GM12878 (cell line): ENCODE measurements around the gene MED13. TPM values are rescaled to one million over a fixed set of nuclear protein-coding genes. Genes with fewer than 3 reads are reported as not detected.

Source experiments
- ATAC-seq: fragments of 200-7000 bp; cut with Tn5 transposase; 3 replicates; pipeline ENCODE4 v1.9.1; 2020; ENCODE audit warnings: mild to moderate bottlenecking, moderate library complexity
- BruUV-seq: library from RNA; stranded (reverse); fragments of 400-500 nt; replicated peaks from 2 replicates; lab custom pipeline; 2021; lab: Mats Ljungman, UMichigan
- CTCF ChIA-PET: fragments of 300-600 bp; sonication (Branson Sonifier 250); formaldehyde crosslinking; extraction: SDS; loops from one replicate; lab custom pipeline; 2021; ENCODE audit warnings: inconsistent platforms; lab: Yijun Ruan, JAX
- POLR2A ChIA-PET: fragments of 350-600 bp; formaldehyde crosslinking; extraction: SDS; loops from one replicate; lab custom pipeline; 2021; ENCODE audit warnings: inconsistent platforms; lab: Charles Lee
- RAD21 ChIA-PET: fragments of 300-600 bp; sonication (Branson Sonifier 250); formaldehyde crosslinking; loops from one replicate; lab custom pipeline; 2023; ENCODE audit warnings: antibody characterized with exemption; ENCODE audit not compliant: unreplicated experiment; lab: Charles Lee
- SMC1A ChIA-PET: fragments of 300-600 bp; sonication (Branson Sonifier 250); formaldehyde crosslinking; loops from one replicate; lab custom pipeline; 2023; ENCODE audit not compliant: unreplicated experiment, uncharacterized antibody; lab: Charles Lee
- DNase-seq: peaks from one replicate; pipeline ENCODE4 v3.0.0-alpha.2; 2011; ENCODE audit warnings: low read depth, low spot score
- FAIRE-seq: peaks from 3 replicates; lab custom pipeline; 2011; peaks lifted over from hg19 to GRCh38; lab: Jason Lieb, UNC
- H2AFZ ChIP-seq: 2 replicates; pipeline ENCODE4 v1.6.0; 2011; ENCODE audit warnings: low read depth, low read length, control low read depth; ENCODE audit not compliant: control insufficient read depth
- H3K27ac ChIP-seq: 2 replicates; pipeline ENCODE4 v1.5.1; 2011; ENCODE audit warnings: control low read depth; ENCODE audit not compliant: control insufficient read depth, insufficient read depth
- H3K27me3 ChIP-seq, 2 experiments: replicated peaks in 1 of 2; 2 replicates each; pipeline versions ENCODE4 v1.6.0 to v1.6.1; 2011; ENCODE audit warnings: low read length in 1 of 2; ENCODE audit not compliant: control insufficient read depth in 2 of 2, insufficient read depth in 2 of 2
- H3K36me3 ChIP-seq, 2 experiments: 2 replicates each; pipeline ENCODE4 v1.5.1; 2011; ENCODE audit warnings: low read length in 1 of 2; ENCODE audit not compliant: control insufficient read depth in 2 of 2, insufficient read depth in 2 of 2
- H3K4me1 ChIP-seq: 2 replicates; pipeline ENCODE4 v1.6.1; 2011; ENCODE audit warnings: mild to moderate bottlenecking, low read length, moderate library complexity, mixed read lengths; ENCODE audit not compliant: control insufficient read depth, insufficient read depth
- H3K4me2 ChIP-seq: 2 replicates; pipeline ENCODE4 v1.6.0; 2011; ENCODE audit warnings: control low read depth; ENCODE audit not compliant: control insufficient read depth, insufficient read depth
- H3K4me3 ChIP-seq: fragments of 200-600 bp; sonication (generic); 2 replicates; pipeline ENCODE4 v1.5.1; 2016
- H3K79me2 ChIP-seq: 2 replicates; pipeline ENCODE4 v1.6.0; 2011; ENCODE audit warnings: low read length; ENCODE audit not compliant: control insufficient read depth, insufficient read depth
- H3K9ac ChIP-seq: 2 replicates; pipeline ENCODE4 v1.8.0; 2011; ENCODE audit warnings: low read length, control low read depth, mixed read lengths; ENCODE audit not compliant: control insufficient read depth, insufficient read depth
- H3K9me3 ChIP-seq: replicated peaks from 3 replicates; pipeline ENCODE4 v1.5.1; 2011; ENCODE audit warnings: mild to moderate bottlenecking, low read length; ENCODE audit not compliant: control insufficient read depth, insufficient read depth
- H4K20me1 ChIP-seq: 2 replicates; pipeline ENCODE4 v1.6.0; 2011; ENCODE audit not compliant: control insufficient read depth, insufficient read depth
- ETV6 ChIP-seq, 2 experiments: fragments of 450-650 bp in 1 of 2; IDR thresholded peaks in 1 of 2; conservative IDR thresholded peaks in 1 of 2; 2 replicates each; pipeline ENCODE4 v1.6.1; 2014; ENCODE audit warnings: antibody characterized with exemption in 1 of 2, borderline replicate concordance in 1 of 2, low read depth in 1 of 2, mild to moderate bottlenecking in 1 of 2, moderate library complexity in 1 of 2
- HSF1 ChIP-seq: fragments of 150-350 bp; IDR thresholded peaks from 2 replicates; pipeline ENCODE4 v1.6.1; 2014; ENCODE audit warnings: mild to moderate bottlenecking, low read depth, low read length
- KAT2A ChIP-seq: conservative IDR thresholded peaks from 2 replicates; pipeline ENCODE4 v1.6.1; 2011; ENCODE audit warnings: low read depth, low read length; ENCODE audit not compliant: control insufficient read depth
- NFIC ChIP-seq: IDR thresholded peaks from 2 replicates; pipeline ENCODE4 v1.6.1; 2012; ENCODE audit warnings: low read depth, mild to moderate bottlenecking, inconsistent platforms, low read length, moderate library complexity
- NFXL1 ChIP-seq: fragments of 450-650 bp; IDR thresholded peaks from 2 replicates; pipeline ENCODE4 v1.6.1; 2017; ENCODE audit warnings: antibody characterized with exemption, mild to moderate bottlenecking, borderline replicate concordance
- NRF1 ChIP-seq: conservative IDR thresholded peaks from 2 replicates; pipeline ENCODE4 v1.6.1; 2011; ENCODE audit warnings: mild to moderate bottlenecking, low read depth, low read length, improper control_type of control experiment
- SP1 ChIP-seq: IDR thresholded peaks from one replicate; pipeline ENCODE4 v1.6.1; 2011; ENCODE audit warnings: low read depth, low read length
- ZNF24 ChIP-seq: fragments of 450-650 bp; IDR thresholded peaks from 2 replicates; pipeline ENCODE4 v1.6.1; 2017; ENCODE audit warnings: antibody characterized with exemption, mild to moderate bottlenecking
- WGBS: methylation state at CpG from one replicate; pipeline ENCODE4 v1.1.6; 2016; ENCODE audit warnings: low lambda C conversion rate; ENCODE audit not compliant: insufficient replicate concordance, insufficient coverage; ENCODE audit errors: missing lambda C conversion rate; 5-methylcytosine and 5-hydroxymethylcytosine counted together
- in situ Hi-C: fragments of 300-500 bp; cut with MboI; formaldehyde crosslinking; loops from 9 replicates; pipeline ENCODE4 v1.14.3; 2018; ENCODE audit warnings: mixed read lengths
- intact Hi-C: fragments of 100-400 bp; cut with micrococcal nuclease; formaldehyde crosslinking; loops from one replicate; pipeline ENCODE4 v1.14.2; 2022; ENCODE audit not compliant: unreplicated experiment
- polyA plus RNA-seq, 11 experiments: library from polyadenylated mRNA; depleted of rRNA in 4 of 11; unstranded in 6 of 11; stranded (reverse) in 5 of 11; fragments of >200 nt; fragmentation: Nextera tagmentation in 4 of 11; fragmentation: Illumina TruSeq in 1 of 11; extraction: Ambion mirVana in 4 of 11; extraction: Trizol in 1 of 11; gene quantifications; 1 replicate in 1 of 11; 2 replicates in 10 of 11; pipeline versions ENCODE4 v1.2.1 to v1.2.3, GENCODE V29; 2011 to 2016; ENCODE audit warnings: inconsistent platforms in 2 of 11, missing spikeins in 2 of 11, low read depth in 1 of 11
- total RNA-seq, 4 experiments: library from RNA; depleted of rRNA in 3 of 4; stranded (reverse); fragments of >200 nt in 3 of 4; fragmentation: Illumina TruSeq in 1 of 4; extraction: Trizol in 1 of 4; gene quantifications; 2 replicates each; pipeline versions ENCODE4 v1.2.1 to v1.2.3, GENCODE V29; 2013 to 2021
- TF ChIP-seq, protein P1 (sequence below): IDR thresholded peaks from 2 replicates; pipeline ENCODE4 v1.6.1; 2011; ENCODE audit warnings: low read depth, mild to moderate bottlenecking, low read length, moderate library complexity, borderline replicate concordance; ENCODE audit errors: extremely low read depth
- TF ChIP-seq, protein P2 (sequence below): IDR thresholded peaks from 2 replicates; pipeline ENCODE4 v1.6.1; 2012; ENCODE audit warnings: low read depth, low read length, improper control_type of control experiment

MED13 gene
- total and polyA plus RNA-seq, 10 of the 15 experiments (the other 5 are each of a cell fraction or from before 2014, with no cell fraction given) = 4.6 to 49.7 (median 21.3) TPM

- H3K4me2 ChIP-seq = no peak overlapping the region
- no peaks in the 10 kb centered on the region for H3K79me2 ChIP-seq
- peaks cover 2 to 15% of the 10 kb centered on the region in 2 experiments for H3K36me3 ChIP-seq
- no peak overlapping the region for H3K27ac ChIP-seq
- SMC1A ChIA-PET = interaction anchor here (0.7 to 1.8 kb wide), 3 partner anchors 151 to 201 kb away, joined by 3 to 8 read pairs (median 4); no protein-coding TSS in a partner anchor
- no peak for ATAC-seq
- no TSS peak for BruUV-seq
- no peaks in the 10 kb centered on the region for H3K9me3 ChIP-seq
- intact Hi-C loops = no loop called here
- CTCF ChIA-PET = interaction anchor here (1.0 kb wide), 1 partner anchor 201 kb away, joined by 3 read pairs; no protein-coding TSS in a partner anchor
- no peak for DNase-seq
- H4K20me1 ChIP-seq = no peaks in the 10 kb centered on the region
- RAD21 ChIA-PET = interaction anchor here (0.8 kb wide), 1 partner anchor 201 kb away, joined by 3 read pairs; no protein-coding TSS in a partner anchor
- H2AFZ ChIP-seq = no peak overlapping the region
- no peaks in the 10 kb centered on the region for H3K4me1 ChIP-seq
- no peak overlapping the region for H3K9ac ChIP-seq
- no peaks in the 10 kb centered on the region for H3K27me3 ChIP-seq
- FAIRE-seq = no peak
- no peak overlapping the region for H3K4me3 ChIP-seq
- TF ChIP-seq NFXL1 (peak; percentile 68), SP1 (no peak), ETV6 (conservative IDR thresholded peaks at IDR 0.05 in 1 of 2, IDR thresholded peaks at IDR 0.05 in 1 of 2; ENCODE audit: borderline replicate concordance in 1 of 2, low read depth in 1 of 2) (peak in 1 of 2 experiments; percentile 97; a peak in 2 of 4 replicates)
- in situ Hi-C loops = no loop called here
- 88% methylated on average over 7 of the region's 7 CpGs for WGBS
- POLR2A ChIA-PET = no interaction called here
Observed at GRCh38 chr17:61908292-61909037, 156.6 kb downstream of the MED13 start.

DNA sequence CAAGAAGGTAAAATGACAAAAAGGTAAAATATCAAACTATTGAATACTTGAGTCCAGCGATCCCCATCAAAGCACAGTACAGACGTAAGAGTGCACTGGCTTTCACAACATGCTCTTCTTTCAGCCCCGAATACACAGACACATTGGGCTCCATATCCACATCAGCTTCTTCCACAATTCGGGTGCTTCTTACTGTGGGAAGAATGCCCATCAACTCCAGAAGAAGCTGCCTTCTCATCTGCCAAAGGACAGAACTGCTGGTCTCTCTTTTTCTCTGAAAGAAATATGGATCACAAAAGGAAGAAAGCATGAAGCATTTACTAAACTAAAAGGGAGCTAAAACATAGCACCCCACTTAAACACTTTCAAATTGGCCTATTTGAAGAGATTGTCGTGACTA is 157.7 kb downstream of the MED13 start:
- DNase-seq = no peak
- Histone ChIP-seq H3K9ac (no peak overlapping the region), H3K4me1 (no peaks in the 10 kb centered on the region), H3K36me3 (peaks cover 2 to 18% of the 10 kb centered on the region in 2 experiments), H3K27me3 (no peaks in the 10 kb centered on the region), H3K9me3 (no peaks in the 10 kb centered on the region), H4K20me1 (no peaks in the 10 kb centered on the region), H3K4me3 (no peak overlapping the region), H3K4me2 (no peak overlapping the region), H3K27ac (no peak overlapping the region), H3K79me2 (no peaks in the 10 kb centered on the region), H2AFZ (no peak overlapping the region)
- ChIA-PET SMC1A (interaction anchor here (1.3 to 1.8 kb wide), 2 partner anchors 152 to 202 kb away, joined by 3 to 8 read pairs; no protein-coding TSS in a partner anchor), RAD21 (interaction anchor here (0.6 kb wide), 1 partner anchor 45 kb away, joined by 3 read pairs; no protein-coding TSS in a partner anchor), CTCF (no interaction called here), POLR2A (interaction anchor here (0.6 kb wide), 1 partner anchor 323 kb away, joined by 3 read pairs; no protein-coding TSS in a partner anchor)
- no peak for FAIRE-seq
- ATAC-seq = no peak
- no TSS peak for BruUV-seq
- intact Hi-C loops = no loop called here
- 98% methylated on average over 5 of the region's 5 CpGs for WGBS
- in situ Hi-C loops = no loop called here
- TF ChIP-seq, protein P1, sequence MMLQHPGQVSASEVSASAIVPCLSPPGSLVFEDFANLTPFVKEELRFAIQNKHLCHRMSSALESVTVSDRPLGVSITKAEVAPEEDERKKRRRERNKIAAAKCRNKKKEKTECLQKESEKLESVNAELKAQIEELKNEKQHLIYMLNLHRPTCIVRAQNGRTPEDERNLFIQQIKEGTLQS = no peak
- TF ChIP-seq, protein P2, sequence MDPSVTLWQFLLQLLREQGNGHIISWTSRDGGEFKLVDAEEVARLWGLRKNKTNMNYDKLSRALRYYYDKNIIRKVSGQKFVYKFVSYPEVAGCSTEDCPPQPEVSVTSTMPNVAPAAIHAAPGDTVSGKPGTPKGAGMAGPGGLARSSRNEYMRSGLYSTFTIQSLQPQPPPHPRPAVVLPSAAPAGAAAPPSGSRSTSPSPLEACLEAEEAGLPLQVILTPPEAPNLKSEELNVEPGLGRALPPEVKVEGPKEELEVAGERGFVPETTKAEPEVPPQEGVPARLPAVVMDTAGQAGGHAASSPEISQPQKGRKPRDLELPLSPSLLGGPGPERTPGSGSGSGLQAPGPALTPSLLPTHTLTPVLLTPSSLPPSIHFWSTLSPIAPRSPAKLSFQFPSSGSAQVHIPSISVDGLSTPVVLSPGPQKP = no peak
- TF ChIP-seq NFIC (no peak), HSF1 (no peak), ZNF24 (no peak), NRF1 (no peak), KAT2A (no peak)
